ENCODE measurements around the gene PCYOX1L. TPM values are rescaled to one million over a fixed set of nuclear protein-coding genes. Genes with fewer than 3 reads are reported as not detected.

PCYOX1L gene
- total and polyA plus RNA-seq, 2 of the 8 experiments (the other 6 are each of a cell fraction or from before 2014, with no cell fraction given), result 6.8 to 17.2 TPM

DNA sequence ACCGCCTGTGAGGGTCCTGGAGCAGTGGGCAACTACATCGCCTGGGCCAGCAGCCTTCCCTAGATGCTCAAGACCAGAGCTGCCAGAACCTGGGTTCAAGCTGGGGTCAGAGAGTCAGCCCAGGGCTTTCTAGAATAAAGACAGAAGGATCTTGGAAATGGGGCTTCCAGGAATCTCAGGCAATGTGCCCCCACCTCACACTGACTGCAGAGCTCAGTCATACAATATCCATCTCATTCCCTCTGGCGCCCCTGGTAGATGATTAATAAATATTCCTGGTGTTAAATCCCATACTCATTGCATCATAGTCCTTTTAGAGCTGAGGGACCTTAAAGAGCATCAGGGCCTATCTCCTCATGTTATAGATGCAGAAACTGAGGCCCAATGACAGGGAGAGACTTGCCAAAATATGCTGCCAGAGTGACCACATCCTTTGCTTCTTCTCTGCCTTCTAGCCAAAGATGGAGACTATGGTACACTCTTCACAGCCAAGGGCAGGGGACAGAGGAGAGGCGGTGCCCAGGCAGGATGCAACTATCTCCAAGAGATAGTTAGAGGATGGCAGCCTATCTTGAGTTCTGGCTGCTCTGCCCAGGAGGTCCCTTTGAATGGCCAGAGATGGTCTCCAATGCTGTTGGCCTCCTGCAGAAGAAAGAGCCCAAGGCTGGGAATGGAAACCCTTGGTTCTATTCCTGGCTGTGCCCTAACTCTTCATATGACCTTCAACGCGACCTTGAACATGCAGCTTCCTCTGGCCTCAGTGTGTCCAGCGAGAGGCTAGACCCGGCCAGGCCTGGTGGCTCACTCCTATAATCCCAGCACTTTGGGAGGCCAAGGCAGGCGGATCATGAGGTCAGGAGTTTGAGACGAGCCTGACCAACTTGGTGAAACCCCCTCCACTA is 57.5 kb downstream of the PCYOX1L start:
- Histone ChIP-seq H2AFZ (ENCODE audit: low read length) (no peak overlapping the region), H2BK120ac (replicated peaks; ENCODE audit: low read depth, low read length) (no peak overlapping the region), H3K23me2 (ENCODE audit: low read depth, low read length) (no peaks in the 10 kb centered on the region), H3K56ac (replicated peaks; ENCODE audit: insufficient read length, low read depth, low read length) (no peak overlapping the region), H3K79me2 (ENCODE audit: control insufficient read depth in 1 of 2, insufficient read depth in 2 of 2, low read length in 2 of 2) (no peaks in the 10 kb centered on the region), H2BK12ac (ENCODE audit: low read depth, low read length) (no peak overlapping the region), H2BK20ac (ENCODE audit: low read length) (no peak overlapping the region), H3K27me3 (replicated peaks in 1 of 4; ENCODE audit: control insufficient read depth in 3 of 4, extremely low read depth in 1 of 4, insufficient read depth in 3 of 4, low read length in 3 of 4) (no peaks in the 10 kb centered on the region), H4K8ac (ENCODE audit: extremely low read depth, insufficient read depth, low read length) (no peak overlapping the region), H3K4me1 (replicated peaks in 1 of 4; ENCODE audit: control insufficient read depth in 3 of 4, insufficient read depth in 4 of 4, low read length in 3 of 4) (peaks cover 0 to 6% (median 2%) of the 10 kb centered on the region in 4 experiments; a peak in 4 of 7 replicates), H4K5ac (ENCODE audit: insufficient read length, low read depth, low read length) (no peak overlapping the region), H4K91ac (replicated peaks; ENCODE audit: insufficient read length, low read length) (no peak overlapping the region), H3K9ac (replicated peaks in 1 of 4; ENCODE audit: extremely low read depth in 1 of 4, low read depth in 3 of 4, low read length in 3 of 4) (no peak overlapping the region), H3K9me3 (ENCODE audit: insufficient read depth in 2 of 2, low read depth in 1 of 2, low read length in 1 of 2) (no peaks in the 10 kb centered on the region), H2BK15ac (ENCODE audit: low read length) (no peak overlapping the region), H3K14ac (ENCODE audit: insufficient read length) (no peak overlapping the region), H3K4me2 (ENCODE audit: insufficient read depth in 1 of 2, low read depth in 2 of 2, low read length in 2 of 2) (no peak overlapping the region), H3K23ac (ENCODE audit: insufficient read length) (no peak overlapping the region), H3K4me3 (ENCODE audit: extremely low read depth in 1 of 4, insufficient read depth in 2 of 4, low read depth in 3 of 4, low read length in 4 of 4) (no peak overlapping the region), H3K79me1 (ENCODE audit: low read depth, low read length) (no peaks in the 10 kb centered on the region), H4K20me1 (replicated peaks in 1 of 2; ENCODE audit: control insufficient read depth in 1 of 2, insufficient read depth in 2 of 2, low read length in 2 of 2) (no peaks in the 10 kb centered on the region), H3K4ac (replicated peaks; ENCODE audit: insufficient read length, low read depth, low read length) (no peak overlapping the region), H3K27ac (ENCODE audit: low read depth, low read length) (no peak overlapping the region), H2BK5ac (ENCODE audit: low read depth, low read length) (0 out of 2 replicates have a peak overlapping the region, but pooled peaks have one; percentile 31), H3K36me3 (ENCODE audit: control insufficient read depth in 2 of 4, insufficient read depth in 4 of 4, low read length in 3 of 4) (no peaks in the 10 kb centered on the region), H3K18ac (ENCODE audit: extremely low read depth, low read length) (no peak overlapping the region), H2AK5ac (ENCODE audit: low read depth, low read length) (no peak overlapping the region)
- 92% methylated on average over 10 of the region's 10 CpGs; no CpG with 5 or more reads in 1 of the 2 experiments for WGBS, 2 experiments (ENCODE audit: extremely low coverage in 1 of 2, insufficient coverage in 1 of 2, insufficient read length in 1 of 2, insufficient replicate concordance in 2 of 2, low coverage in 1 of 2, low lambda C conversion rate in 2 of 2, missing lambda C conversion rate in 1 of 2)
- ChIA-PET POLR2A (ENCODE audit: partially characterized antibody) (interaction anchor here (0.7 to 2.0 kb wide), 6 partner anchors 8 to 136 kb away, joined by 3 to 8 read pairs (median 3); no protein-coding TSS in a partner anchor), CTCF (ENCODE audit: partially characterized antibody) (interaction anchor here (0.6 to 15.4 kb wide), 16 partner anchors 9 to 200 kb away, joined by 3 to 315 read pairs (median 7); partner anchors contain the start of gene PCYOX1L)
- no peak for DNase-seq (ENCODE audit: low read depth in 1 of 2, low spot score in 2 of 2)
- TF ChIP-seq RXRA (IDR thresholded peaks at IDR 0.05; ENCODE audit: insufficient read depth, low read depth, low read length) (no peak), EP300 (IDR thresholded peaks at IDR 0.05; ENCODE audit: borderline replicate concordance in 1 of 2, low read depth in 2 of 2, low read length in 2 of 2) (no peak), BACH1 (IDR thresholded peaks at IDR 0.05; ENCODE audit: low read length) (no peak)
- FAIRE-seq, result no peak
